Esophagus squamous epithelium (tissue), 5 donors: ENCODE measurements around the gene CLASRP. TPM values are rescaled to one million over a fixed set of nuclear protein-coding genes. Genes with fewer than 3 reads are reported as not detected.
"Not testable (repeated sequence)": the region's sequence is repeated elsewhere in the genome, so short reads cannot be mapped to it uniquely, and the experiment has no call there.

Source experiments
- DNase-seq: peaks from one replicate; lab custom pipeline; 2025; lab: John Stamatoyannopoulos, UW
- H3K27ac ChIP-seq, 4 donors: fragments of 200-600 bp; sonication (generic); one replicate each; pipeline ENCODE4 v1.5.1; 2016 to 2019; ENCODE audit warnings: mild to moderate bottlenecking in 1 of 4
- H3K27me3 ChIP-seq, 4 donors: fragments of 200-600 bp; sonication (generic); 1 replicate in 3 of 4; 2 replicates in 1 of 4; pipeline versions ENCODE4 v1.5.1 to v1.6.0; 2017 to 2021; ENCODE audit warnings: antibody characterized with exemption in 1 of 4
- H3K36me3 ChIP-seq, 3 donors: fragments of 200-600 bp; sonication (generic); one replicate each; pipeline ENCODE4 v1.5.1; 2016 to 2019
- H3K4me1 ChIP-seq, 3 donors: fragments of 200-600 bp; sonication (generic); one replicate each; pipeline ENCODE4 v1.5.1; 2017 to 2019
- H3K4me3 ChIP-seq, 4 donors: fragments of 200-600 bp; sonication (generic); 1 replicate in 3 of 4; 2 replicates in 1 of 4; pipeline ENCODE4 v1.5.1; 2016 to 2019; ENCODE audit warnings: mild to moderate bottlenecking in 2 of 4, moderate library complexity in 1 of 4
- H3K9me3 ChIP-seq, 3 donors: fragments of 200-600 bp; sonication (generic); one replicate each; pipeline ENCODE4 v1.5.1; 2016 to 2019
- CTCF ChIP-seq, 6 experiments: fragments of 450-650 bp in 4 of 6; fragments of 200-600 bp in 2 of 6; sonication (generic) in 2 of 6; IDR thresholded peaks; one replicate each; pipeline ENCODE4 v1.5.1; 2016 to 2019; ENCODE audit warnings: antibody characterized with exemption in 6 of 6, mild to moderate bottlenecking in 4 of 6, moderate library complexity in 4 of 6
- POLR2A ChIP-seq, 4 donors: fragments of 450-650 bp; IDR thresholded peaks; one replicate each; pipeline ENCODE4 v1.6.1; 2017; ENCODE audit warnings: antibody characterized with exemption in 4 of 4, mild to moderate bottlenecking in 4 of 4, moderate library complexity in 3 of 4
- WGBS, 2 donors: methylation state at CpG; one replicate each; pipeline ENCODE4 v1.1.5; 2018; 5-methylcytosine and 5-hydroxymethylcytosine counted together
- intact Hi-C: fragments of 100-400 bp; cut with DNase I; formaldehyde crosslinking; loops from one replicate; pipeline ENCODE4 v1.15.0; 2022
- total RNA-seq, 4 donors: library from RNA; depleted of rRNA; stranded (reverse); fragments of >200 nt; gene quantifications; one replicate each; pipeline ENCODE4 v1.1.0, GENCODE V29; 2016
- donor health status: DM: yes; HTN: yes; CAD: no.

The CLASRP gene
- total RNA-seq, 4 donors from 2014 or later, result 46.4 to 122 (median 64.0) TPM

DNA sequence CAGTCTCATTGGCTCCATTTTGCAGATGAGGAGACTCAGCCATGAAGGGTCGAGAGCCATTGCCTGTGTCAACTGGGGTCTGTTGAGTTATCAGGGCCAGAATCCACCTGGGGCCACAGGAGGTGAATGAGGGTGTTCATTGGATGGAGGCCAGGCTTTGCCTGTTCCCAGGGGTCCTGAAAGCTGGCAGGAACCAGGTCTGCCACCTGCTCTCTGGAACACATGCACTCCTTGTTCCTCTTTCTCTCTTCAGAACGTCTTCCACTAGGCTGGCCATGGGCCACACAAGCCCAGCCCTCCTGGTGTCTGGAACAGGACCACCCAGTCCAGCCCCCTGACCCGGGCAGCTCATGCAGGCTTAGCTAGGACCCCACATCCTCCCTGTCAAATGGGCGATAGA lies 75.3 kb downstream of the CLASRP start:
- H3K27me3 ChIP-seq, result no peaks in the 10 kb centered on the region
- no peak for TF ChIP-seq CTCF (IDR thresholded peaks at IDR 0.05)
- TF ChIP-seq POLR2A (IDR thresholded peaks at IDR 0.05), result no peak
- intact Hi-C loops, result no loop called here
- no peak overlapping the region for H3K4me3 ChIP-seq
- no peaks in the 10 kb centered on the region for H3K9me3 ChIP-seq
- WGBS, 2 donors, result 63% methylated on average over 1 of the region's 4 CpGs; no CpG with 5 or more reads in 1 of the 2 donors
- peaks cover 0 to 68% (median 14%) of the 10 kb centered on the region in 3 donors for H3K4me1 ChIP-seq
- no peak overlapping the region for H3K27ac ChIP-seq
- H3K36me3 ChIP-seq, result peaks cover 0 to 4% (median 0%) of the 10 kb centered on the region in 3 donors
- no peak for DNase-seq

- 81 to 91% methylated on average over 7 to 8 of the region's 21 CpGs for WGBS, 2 donors
- no peaks in the 10 kb centered on the region for H3K9me3 ChIP-seq
- no peak for DNase-seq
- no peaks in the 10 kb centered on the region for H3K27me3 ChIP-seq
- intact Hi-C loops, result no loop called here
- H3K4me1 ChIP-seq, result peaks cover 0 to 79% (median 14%) of the 10 kb centered on the region in 3 donors
- H3K27ac ChIP-seq, result no peak overlapping the region
- TF ChIP-seq POLR2A (IDR thresholded peaks at IDR 0.05), result no peak
- TF ChIP-seq CTCF (IDR thresholded peaks at IDR 0.05), result no peak
- no peak overlapping the region for H3K4me3 ChIP-seq
- no peaks in the 10 kb centered on the region for H3K36me3 ChIP-seq
Observed at GRCh38 chr19:45115809-45116615, 77.2 kb downstream of the CLASRP start.

DNA sequence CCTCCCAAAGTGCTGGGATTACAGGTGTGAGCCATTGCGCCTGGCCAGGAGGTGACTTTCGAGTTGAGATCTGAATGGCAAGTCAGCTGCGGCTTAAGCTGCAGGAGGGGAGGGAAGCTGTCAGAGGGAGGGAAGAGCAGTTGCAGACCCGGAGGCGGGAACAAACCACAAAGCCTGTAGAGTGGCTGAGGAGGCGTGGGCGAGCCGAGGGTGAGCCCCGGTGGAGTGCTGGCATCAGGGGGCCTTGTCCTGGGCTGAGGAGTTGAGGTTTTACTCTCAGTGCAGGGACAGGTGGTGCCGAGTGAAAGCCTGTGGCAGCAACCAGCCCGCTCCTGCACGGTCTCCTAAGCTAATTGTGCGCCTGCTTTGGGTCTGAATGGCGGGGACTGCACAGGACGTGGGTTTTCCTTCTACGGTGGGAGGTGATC lies 78.3 kb downstream of the CLASRP start:
- intact Hi-C loops, result no loop called here
- no peaks in the 10 kb centered on the region for H3K27me3 ChIP-seq
- 35 to 49% methylated on average over 9 to 15 of the region's 16 CpGs for WGBS, 2 donors
- no peak for DNase-seq
- no peaks in the 10 kb centered on the region for H3K36me3 ChIP-seq
- no peak overlapping the region for H3K4me3 ChIP-seq
- no peak overlapping the region for H3K27ac ChIP-seq
- TF ChIP-seq CTCF (IDR thresholded peaks at IDR 0.05) (no peak), POLR2A (IDR thresholded peaks at IDR 0.05) (no peak)
- H3K9me3 ChIP-seq, result no peaks in the 10 kb centered on the region
- H3K4me1 ChIP-seq, result peaks cover 10 to 89% (median 19%) of the 10 kb centered on the region in 3 donors

DNA sequence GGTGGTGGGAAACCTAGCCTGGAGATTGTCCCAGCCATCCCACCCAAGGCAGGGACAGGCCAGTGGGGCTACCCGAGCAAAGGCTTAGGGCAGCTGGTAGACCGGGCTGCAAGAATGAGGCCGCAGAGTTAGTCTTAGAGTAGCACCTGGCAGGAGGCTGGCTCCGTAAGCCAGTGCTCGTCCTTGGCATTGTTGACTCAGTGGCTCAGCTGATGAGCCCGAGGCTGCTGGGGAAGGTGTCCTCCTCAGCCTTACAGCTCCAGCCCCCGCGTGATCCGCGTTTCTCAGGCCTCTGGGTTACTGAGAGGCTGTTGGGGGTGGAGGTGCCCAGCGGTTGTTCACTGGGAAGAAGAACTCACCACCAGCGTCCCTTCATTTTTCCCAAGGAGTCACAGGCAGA lies 78.8 kb downstream of the CLASRP start:
- H3K27ac ChIP-seq, result no peak overlapping the region
- intact Hi-C loops, result no loop called here
- no peaks in the 10 kb centered on the region for H3K27me3 ChIP-seq
- WGBS, 2 donors, result 55% methylated on average over 4 of the region's 12 CpGs; no CpG with 5 or more reads in 1 of the 2 donors
- peaks cover 14 to 89% (median 24%) of the 10 kb centered on the region in 3 donors for H3K4me1 ChIP-seq
- TF ChIP-seq CTCF (IDR thresholded peaks at IDR 0.05) (no peak), POLR2A (IDR thresholded peaks at IDR 0.05) (no peak)
- H3K36me3 ChIP-seq, result no peaks in the 10 kb centered on the region
- DNase-seq, result no peak
- no peak overlapping the region for H3K4me3 ChIP-seq
- no peaks in the 10 kb centered on the region for H3K9me3 ChIP-seq

GRCh38 chr19:45118106-45118505 lies 79.3 kb downstream of the CLASRP start:
- no peak for DNase-seq
- no peak overlapping the region for H3K4me3 ChIP-seq
- H3K9me3 ChIP-seq, result no peaks in the 10 kb centered on the region
- intact Hi-C loops, result no loop called here
- no peaks in the 10 kb centered on the region for H3K36me3 ChIP-seq
- H3K4me1 ChIP-seq, result peaks cover 19 to 89% (median 25%) of the 10 kb centered on the region in 3 donors
- H3K27ac ChIP-seq, result no peak overlapping the region
- TF ChIP-seq POLR2A (IDR thresholded peaks at IDR 0.05) (no peak), CTCF (IDR thresholded peaks at IDR 0.05) (no peak)
- no peaks in the 10 kb centered on the region for H3K27me3 ChIP-seq
- WGBS, 2 donors, result 78 to 80% methylated on average over 1 to 3 of the region's 5 CpGs

GRCh38 chr19:45118591-45119355 lies 79.9 kb downstream of the CLASRP start:
- H3K4me3 ChIP-seq, H3K36me3 ChIP-seq, H3K9me3 ChIP-seq, intact Hi-C loops, H3K27ac ChIP-seq, DNase-seq, H3K27me3 ChIP-seq: not testable (repeated sequence)
- H3K4me1 ChIP-seq, result peaks cover 21 to 89% (median 23%) of the 10 kb centered on the region in 3 donors
- 50 to 56% methylated on average over 10 to 18 of the region's 18 CpGs for WGBS, 2 donors
